GM19043 (cell line): ENCODE measurements around the gene SLC25A45.

ENCODE experiments used
- ATAC-seq: cut with Tn5 transposase; IDR thresholded peaks from one replicate; pipeline ENCODE4 v1.9.1; 2021; ENCODE audit warnings: low read depth; ENCODE audit not compliant: unreplicated experiment

The SLC25A45 gene

GRCh38 chr11:65327021-65327420 lies 55.4 kb downstream of the SLC25A45 start:
- no peak for ATAC-seq

- ATAC-seq, result no peak
Observed at GRCh38 chr11:65325435-65325834, 57.0 kb downstream of the SLC25A45 start.
